NCI-H524 treated with DMSO at 0.1 percent for 48 hours (cell line): ENCODE results near the gene PPFIA1.
"Not testable (repeated sequence)": the region's sequence is repeated elsewhere in the genome, so short reads cannot be mapped to it uniquely, and the experiment has no call there.

ENCODE experiments used
- DNase-seq: peaks from one replicate; lab custom pipeline; 2025; lab: John Stamatoyannopoulos, UW

The PPFIA1 gene

GRCh38 chr11:70326365-70326811 lies 55.9 kb downstream of the PPFIA1 start:
- no peak for DNase-seq

GRCh38 chr11:70326833-70327232 lies 56.3 kb downstream of the PPFIA1 start:
- DNase-seq: no peak

- DNase-seq: no peak
These were observed 57.2 kb downstream of the PPFIA1 start for GRCh38 chr11:70327717-70328116.

GRCh38 chr11:70328556-70328955 lies 58.1 kb downstream of the PPFIA1 start:
- DNase-seq: no peak

- DNase-seq: not testable (repeated sequence)
These were observed 60.9 kb downstream of the PPFIA1 start for GRCh38 chr11:70331320-70331843.

- no peak for DNase-seq
These were observed 61.4 kb downstream of the PPFIA1 start for GRCh38 chr11:70331901-70332300.

GRCh38 chr11:70332567-70332966 lies 62.1 kb downstream of the PPFIA1 start:
- no peak for DNase-seq

GRCh38 chr11:70333261-70333660 lies 62.8 kb downstream of the PPFIA1 start:
- DNase-seq: no peak

GRCh38 chr11:70334351-70334995 lies 64.0 kb downstream of the PPFIA1 start:
- DNase-seq: no peak

GRCh38 chr11:70335511-70335910 lies 65.0 kb downstream of the PPFIA1 start:
- no peak for DNase-seq

- DNase-seq: no peak
These were observed 68.1 kb downstream of the PPFIA1 start for GRCh38 chr11:70338594-70338993.

- no peak for DNase-seq
These were observed 68.6 kb downstream of the PPFIA1 start for GRCh38 chr11:70339066-70339465.

- no peak for DNase-seq
These were observed 71.5 kb downstream of the PPFIA1 start for GRCh38 chr11:70341881-70342429.

- no peak for DNase-seq
These were observed 73.1 kb downstream of the PPFIA1 start for GRCh38 chr11:70343636-70344035.

- no peak for DNase-seq
These were observed 77.7 kb downstream of the PPFIA1 start for GRCh38 chr11:70348191-70348590.

GRCh38 chr11:70348608-70349007 lies 78.1 kb downstream of the PPFIA1 start:
- no peak for DNase-seq

- no peak for DNase-seq
These were observed 81.2 kb downstream of the PPFIA1 start for GRCh38 chr11:70351646-70352045.

- DNase-seq: no peak
These were observed 81.6 kb downstream of the PPFIA1 start for GRCh38 chr11:70352100-70352499.

- DNase-seq: no peak
These were observed 82.1 kb downstream of the PPFIA1 start for GRCh38 chr11:70352601-70353000.

GRCh38 chr11:70353329-70353728 lies 82.8 kb downstream of the PPFIA1 start:
- DNase-seq: no peak

- DNase-seq: no peak
These were observed 83.5 kb downstream of the PPFIA1 start for GRCh38 chr11:70353900-70354568.

GRCh38 chr11:70354629-70355028 lies 84.1 kb downstream of the PPFIA1 start:
- no peak for DNase-seq

- no peak for DNase-seq
These were observed 88.3 kb downstream of the PPFIA1 start for GRCh38 chr11:70358753-70359152.
